Jurkat, Clone E6-1 (cell line): ENCODE data around the gene S100Z. TPM values are rescaled to one million over a fixed set of nuclear protein-coding genes. Genes with fewer than 3 reads are reported as not detected.
"Not testable (repeated sequence)": the region's sequence is repeated elsewhere in the genome, so short reads cannot be mapped to it uniquely, and the experiment has no call there.

Experiments
- DNase-seq: peaks from one replicate; pipeline ENCODE4 v3.0.0-alpha.2; 2011; ENCODE audit warnings: low read depth, low spot score
- H3K4me3 ChIP-seq: 2 replicates; pipeline ENCODE4 v1.5.1; 2011; ENCODE audit warnings: mild to moderate bottlenecking, low read length, control low read depth, moderate library complexity
- polyA plus RNA-seq: library from polyadenylated mRNA; unstranded; fragments of >200 nt; gene quantifications from one replicate; pipeline ENCODE4 v1.2.1, GENCODE V29; 2012; ENCODE audit warnings: missing spikeins; ENCODE audit not compliant: insufficient read length, insufficient read depth

The S100Z gene
- polyA plus RNA-seq, result 4.1 TPM

DNA sequence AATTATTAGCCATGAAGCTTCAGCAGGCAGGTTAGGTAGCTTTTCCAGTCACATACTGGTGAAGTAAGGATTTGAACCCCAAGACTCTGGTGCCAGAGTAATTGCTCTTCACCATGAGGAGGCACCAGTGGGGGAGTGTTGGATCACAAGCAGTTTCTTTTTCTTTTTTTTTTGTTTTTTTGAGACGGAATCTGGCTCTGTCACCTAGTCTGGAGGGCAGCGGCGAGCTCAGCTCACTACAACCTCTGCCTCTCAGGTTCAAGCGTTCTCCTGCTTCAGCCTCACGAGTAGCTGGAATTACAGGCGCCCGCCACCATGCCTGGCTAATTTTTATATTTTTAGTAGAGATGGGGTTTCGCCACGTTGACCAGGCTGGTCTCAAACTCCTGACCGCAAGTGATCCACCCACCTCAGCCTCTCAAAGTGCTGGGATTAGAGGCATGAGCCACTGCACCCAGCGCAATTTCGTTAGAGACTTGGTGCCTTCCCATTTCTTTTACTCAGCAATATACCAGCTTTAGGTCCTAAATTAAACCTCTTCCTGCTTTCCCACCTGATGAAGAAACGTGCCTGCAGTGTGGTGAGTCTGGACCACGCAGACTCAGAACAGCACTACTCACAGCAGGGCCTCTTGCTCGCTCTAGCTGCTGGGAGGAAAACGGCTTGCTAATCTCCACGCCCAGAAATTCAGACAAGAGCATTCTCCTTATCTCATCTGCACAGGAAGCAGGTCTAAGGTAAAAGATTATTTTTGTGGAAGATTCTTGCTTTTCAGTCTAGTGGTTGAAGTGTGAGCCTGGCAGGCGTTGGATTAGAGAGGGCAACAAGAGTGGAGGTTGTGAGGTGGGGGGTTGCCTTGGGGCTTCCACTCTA is at the start of gene S100Z:
S100Z (plus strand) TSS at position 596 of the 873 bp plus-strand sequence. CDS start 25,346 bp downstream, outside the sequence.
- peak within 1 kb of the TSS; percentile 42 for H3K4me3 ChIP-seq
- DNase-seq, result peak; percentile 99

DNA sequence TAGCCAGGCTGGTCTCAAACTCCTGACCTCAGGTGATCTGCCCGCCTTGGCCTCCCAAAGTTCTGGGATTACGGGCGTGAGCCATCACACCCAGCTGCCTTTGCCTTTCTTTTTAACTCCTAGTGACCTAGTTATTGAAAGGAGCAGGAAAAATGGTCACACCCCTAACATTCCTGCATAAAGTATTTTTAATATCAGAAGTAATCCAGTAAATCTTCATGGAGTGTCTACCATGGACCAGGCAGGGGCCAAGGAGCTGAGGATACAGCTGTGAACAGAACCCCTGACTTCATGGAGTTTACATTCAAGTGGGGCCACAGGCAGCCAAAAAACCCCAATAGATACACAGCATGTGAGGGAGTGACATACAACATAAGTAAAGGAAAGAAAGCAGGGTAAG is 49.2 kb upstream of the S100Z start:
- DNase-seq, result no peak
- H3K4me3 ChIP-seq, result no peak overlapping the region

DNA sequence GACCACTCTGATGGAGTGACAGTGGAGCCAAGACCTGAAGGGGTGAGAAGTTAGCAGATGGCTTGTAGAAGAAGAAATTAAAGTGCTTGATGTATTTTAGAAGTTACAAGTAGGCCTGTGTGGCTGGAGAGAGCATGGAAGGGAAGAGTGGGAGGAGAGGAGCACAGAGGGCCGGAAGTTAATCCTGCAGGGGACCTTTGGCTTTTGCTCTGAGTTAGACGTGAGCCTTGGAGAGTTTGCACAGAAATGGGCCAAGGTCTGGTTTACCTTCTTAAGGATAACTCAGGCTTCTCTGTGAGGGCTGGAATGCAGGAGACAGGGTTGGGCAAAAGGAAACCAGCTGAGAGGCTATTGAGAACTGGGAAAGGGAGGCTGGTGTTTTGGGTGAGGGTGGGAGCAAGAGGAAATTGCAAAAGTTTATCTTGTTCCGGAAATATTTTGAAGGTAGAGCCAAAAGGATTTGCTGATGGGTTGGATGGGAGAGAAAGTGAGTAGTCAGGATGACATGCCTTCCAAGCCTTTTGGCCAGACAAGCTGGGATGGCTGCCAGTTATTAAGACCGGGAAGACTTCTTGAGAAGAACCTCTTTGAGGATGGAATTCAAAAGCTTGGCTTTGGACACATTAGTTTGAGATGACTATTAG is 48.5 kb upstream of the S100Z start:
- DNase-seq, result no peak
- no peak overlapping the region for H3K4me3 ChIP-seq

DNA sequence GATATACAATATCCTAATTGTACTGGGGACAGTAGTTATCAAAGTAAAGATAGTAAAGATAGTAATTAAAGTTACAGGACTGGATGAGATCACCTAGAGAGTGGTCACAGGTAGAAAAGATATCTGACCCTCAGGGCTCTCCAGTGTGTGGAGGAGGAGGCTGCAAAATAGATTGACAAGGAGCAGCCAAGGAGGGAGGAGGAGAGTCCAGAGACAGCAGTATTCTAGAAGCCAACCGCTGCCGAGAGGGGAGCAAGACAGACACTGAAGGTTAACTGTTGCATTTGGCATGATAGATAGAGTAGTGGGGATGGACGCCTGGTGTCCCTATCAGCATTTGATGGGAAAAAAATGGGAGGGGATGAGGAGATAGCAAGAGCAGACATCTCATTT is 48.0 kb upstream of the S100Z start:
- no peak for DNase-seq
- H3K4me3 ChIP-seq, result no peak overlapping the region

DNA sequence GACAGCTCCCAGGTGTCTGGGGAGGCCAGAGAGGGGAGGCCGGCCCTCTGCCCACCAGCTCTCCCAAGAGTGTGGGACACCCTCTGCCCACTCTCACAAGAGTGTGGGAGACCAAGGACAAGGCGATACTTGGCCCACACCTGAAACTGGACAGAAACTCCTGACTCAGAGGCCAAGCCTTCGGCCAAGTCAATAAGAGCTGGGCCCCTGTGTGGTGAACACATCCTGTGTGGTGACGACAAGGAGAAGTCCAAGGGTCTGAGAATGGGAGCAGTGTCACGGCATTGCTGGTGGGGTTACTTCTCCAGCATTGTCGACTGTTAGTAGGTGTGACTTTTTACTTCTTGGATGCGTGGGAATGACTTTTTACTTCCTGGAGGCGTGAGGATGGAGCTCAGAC is 45.5 kb upstream of the S100Z start:
- no peak overlapping the region for H3K4me3 ChIP-seq
- no peak for DNase-seq

DNA sequence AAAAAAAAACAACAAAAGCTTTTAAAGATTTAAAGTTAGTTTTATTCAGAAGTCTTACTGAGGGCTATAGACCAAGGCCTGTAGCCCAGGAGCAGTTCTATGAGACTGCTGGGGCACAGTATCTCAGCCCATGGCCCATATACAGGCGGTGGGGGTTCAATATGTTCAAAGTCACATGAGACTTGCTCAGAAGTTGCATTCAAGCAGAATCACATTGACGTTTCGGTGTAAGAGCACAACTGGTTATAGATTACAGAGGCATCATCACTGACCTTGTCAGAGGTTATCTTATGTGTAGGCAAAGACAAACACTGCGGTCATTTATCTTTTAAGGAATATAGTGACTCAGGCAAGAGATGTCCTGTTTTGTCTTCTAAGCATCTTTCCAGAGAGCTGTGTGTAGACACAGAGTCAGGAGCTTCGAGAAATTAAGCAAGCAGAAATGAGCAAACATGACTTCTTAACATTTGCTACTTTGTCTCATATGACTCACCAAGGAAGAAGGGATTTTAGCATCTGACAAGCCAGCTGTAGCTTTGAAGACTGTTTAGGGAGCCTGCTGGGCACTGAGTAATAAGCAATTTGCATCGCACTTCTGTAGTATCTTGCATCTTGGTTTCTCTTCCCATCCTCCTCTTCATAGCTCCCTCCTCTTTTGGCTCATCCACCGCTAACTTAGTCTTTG is 43.9 kb upstream of the S100Z start:
- no peak overlapping the region for H3K4me3 ChIP-seq
- DNase-seq, result no peak

DNA sequence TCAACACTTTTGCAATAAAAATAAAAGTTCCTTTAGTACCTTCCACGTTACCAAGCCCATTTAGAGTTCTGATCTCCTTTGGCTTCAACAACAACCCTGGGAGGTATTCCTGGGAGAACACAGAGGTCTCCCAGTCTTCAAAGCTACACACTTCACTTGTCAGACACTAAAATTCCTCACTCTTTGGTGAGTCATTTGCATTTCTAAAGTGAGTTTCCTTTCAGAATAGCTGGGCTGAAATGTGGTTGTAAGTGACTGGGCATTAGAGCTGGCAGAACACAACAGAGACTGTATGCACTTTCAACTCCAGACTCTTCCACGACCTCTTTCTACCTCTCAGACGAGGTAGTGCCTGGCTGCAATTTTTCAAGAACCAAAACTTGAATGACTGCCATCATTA is 42.5 kb upstream of the S100Z start:
- H3K4me3 ChIP-seq, result no peak overlapping the region
- no peak for DNase-seq

DNA sequence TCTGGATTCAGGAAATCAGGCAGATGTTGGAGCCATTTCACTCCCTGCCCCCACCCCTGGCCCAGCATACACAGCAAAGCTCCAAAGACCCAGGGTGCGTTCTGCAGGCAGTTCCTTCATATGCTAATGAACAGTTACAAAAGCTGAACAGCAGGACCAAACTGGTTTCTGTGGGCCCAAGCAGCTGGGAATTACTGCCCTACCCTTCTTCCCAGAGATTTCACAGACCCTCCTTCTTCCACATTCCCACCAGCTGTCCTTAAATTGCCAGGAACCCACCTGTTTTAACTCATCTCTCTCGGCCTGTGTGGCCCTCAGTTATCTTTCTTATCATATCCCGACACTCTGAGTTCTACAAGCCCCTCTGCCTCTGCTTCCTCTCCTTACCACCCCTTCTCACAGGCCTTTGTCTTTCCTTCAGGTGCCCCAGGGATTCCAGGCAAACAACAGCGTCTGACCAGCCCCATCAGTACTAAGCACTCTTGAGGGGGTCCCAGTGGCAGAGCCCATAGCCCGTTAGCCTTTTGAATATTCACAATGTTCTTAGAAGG is 41.6 kb upstream of the S100Z start:
- no peak overlapping the region for H3K4me3 ChIP-seq
- DNase-seq, result no peak

DNA sequence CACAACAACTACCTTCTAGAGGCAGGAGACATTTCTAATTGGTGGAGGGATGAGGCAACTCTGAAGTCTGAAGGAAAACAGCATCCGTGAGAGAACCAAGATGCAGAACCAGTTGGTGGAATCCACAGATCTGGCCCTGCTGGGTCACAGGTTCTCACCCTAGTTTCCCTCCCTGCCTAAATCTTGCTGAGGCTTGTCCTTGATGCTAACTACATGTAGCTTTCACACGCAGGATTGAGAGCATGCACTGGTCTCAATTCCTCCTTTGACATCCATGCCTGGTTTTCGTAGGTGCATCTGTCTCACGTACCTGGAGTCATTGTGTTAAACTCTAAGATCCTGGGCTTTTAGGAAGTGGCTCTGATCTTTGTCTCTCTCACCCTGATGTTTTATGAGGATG is 40.7 kb upstream of the S100Z start:
- no peak overlapping the region for H3K4me3 ChIP-seq
- DNase-seq, result no peak

DNA sequence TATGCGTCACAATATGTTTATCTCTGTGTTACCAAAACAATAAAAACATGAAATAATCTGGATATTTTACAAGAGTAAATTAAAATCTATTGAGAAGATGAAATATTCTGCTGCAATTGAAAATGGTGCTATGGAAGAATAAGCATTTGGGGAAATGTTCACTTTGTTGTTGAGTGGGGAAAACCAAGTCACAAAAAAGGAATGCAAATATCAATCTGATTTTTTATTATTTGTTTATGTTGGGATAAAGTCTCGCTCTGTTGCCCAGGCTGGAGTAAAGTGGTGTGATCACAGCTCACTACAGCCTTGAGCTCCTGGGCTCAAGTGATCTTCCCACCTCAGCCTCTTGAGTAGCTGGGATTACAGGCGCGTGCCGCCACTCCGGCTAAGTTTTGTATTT is 39.6 kb upstream of the S100Z start:
- no peak for DNase-seq
- H3K4me3 ChIP-seq, result no peak overlapping the region

DNA sequence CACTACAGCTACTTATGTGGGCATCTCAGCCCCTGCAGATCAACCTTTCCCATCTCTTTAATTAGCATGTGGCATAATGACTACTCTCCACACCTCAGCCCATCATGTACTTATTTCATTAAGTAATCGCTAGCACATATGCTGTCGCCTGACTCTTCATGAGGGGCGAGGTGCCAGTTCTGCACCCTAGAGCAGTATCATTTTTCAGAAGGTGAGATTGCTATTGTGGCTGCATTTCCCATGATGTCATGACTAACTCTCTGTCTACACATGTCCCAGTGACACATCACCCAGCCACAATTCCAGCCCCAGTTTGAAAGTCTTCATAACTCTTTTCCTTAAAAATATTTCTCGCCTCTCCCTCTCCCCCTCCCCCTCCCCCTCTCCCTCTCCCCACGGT is 38.6 kb upstream of the S100Z start:
- no peak overlapping the region for H3K4me3 ChIP-seq
- DNase-seq, result no peak

DNA sequence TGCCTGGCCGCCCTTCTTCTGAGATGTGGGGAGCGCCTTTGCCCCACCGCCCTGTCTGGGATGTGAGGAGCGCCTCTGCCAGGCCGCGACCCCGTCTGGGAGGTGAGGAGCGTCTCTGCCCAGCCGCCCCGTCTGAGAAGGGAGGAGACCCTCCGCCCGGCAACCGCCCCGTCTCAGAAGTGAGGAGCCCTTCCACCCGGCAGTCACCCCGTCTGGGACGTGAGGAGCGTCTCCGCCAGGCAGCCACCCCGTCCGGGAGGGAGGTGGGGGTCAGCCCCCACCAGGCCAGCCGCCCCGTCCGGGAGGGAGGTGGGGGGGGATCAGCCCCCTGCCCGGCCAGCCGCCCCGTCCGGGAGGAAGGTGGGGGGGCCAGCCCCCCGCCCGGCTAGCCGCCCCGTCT is 37.6 kb upstream of the S100Z start:
- DNase-seq, H3K4me3 ChIP-seq: not testable (repeated sequence)

DNA sequence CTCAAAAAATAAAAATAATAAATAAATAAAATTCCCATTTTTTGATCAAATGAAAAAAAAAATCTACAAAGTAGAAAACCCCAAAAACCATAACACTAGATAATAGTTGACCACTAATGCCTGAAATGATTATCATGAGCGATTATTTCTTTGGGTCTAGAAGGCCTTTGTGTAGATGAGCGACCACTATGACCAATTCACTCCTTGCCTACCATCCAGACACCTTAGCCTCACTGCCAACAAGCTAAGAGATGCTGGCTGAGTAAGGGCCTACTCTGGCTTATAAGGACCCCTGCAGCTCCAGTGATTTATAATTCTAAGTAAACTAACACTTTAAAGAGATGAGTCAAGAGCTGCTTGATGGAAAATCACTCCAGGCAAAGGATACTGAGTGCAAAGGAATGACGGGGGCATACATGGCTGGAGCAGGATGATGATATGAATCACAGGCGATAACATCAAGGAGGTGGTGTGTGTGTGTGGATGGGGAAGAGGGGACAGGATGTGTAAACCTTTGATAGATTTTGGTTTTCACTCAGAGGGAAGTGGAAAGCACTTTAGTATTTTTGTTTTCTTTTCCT is 35.7 kb upstream of the S100Z start:
- DNase-seq, result no peak
- H3K4me3 ChIP-seq, result no peak overlapping the region

DNA sequence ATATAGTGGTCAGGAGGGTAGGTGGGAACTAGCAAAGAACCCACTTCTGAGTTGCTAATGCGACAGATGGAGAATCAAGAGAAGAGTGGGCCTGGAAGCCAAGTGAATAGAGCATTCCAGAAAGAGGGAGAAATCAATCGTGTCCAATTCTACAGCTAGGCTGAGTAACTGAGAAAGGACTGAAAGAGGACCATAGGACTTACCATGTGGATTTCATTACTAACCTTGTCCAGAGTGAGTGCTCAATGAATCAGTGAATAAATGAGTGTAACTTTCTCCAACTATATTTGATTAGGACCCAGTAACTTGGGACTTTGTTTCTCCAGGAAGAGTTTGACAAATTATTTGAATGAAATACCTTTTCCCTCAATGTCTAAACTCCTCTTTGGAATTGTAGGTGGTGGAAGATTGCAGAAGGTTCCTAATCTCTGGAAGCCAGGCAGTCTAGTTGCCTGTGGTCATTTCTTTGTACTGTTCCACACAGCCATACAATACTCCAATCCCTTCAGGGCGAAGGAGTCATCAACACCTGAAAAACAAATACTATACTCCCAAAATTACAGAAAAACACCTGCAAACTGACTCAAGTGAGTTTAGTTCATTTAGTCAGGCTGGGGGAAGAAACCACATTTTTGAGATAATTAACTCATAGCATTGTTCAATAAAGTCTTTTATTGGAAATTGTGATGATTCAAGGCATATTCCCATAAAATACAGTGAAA is 33.5 kb upstream of the S100Z start:
- DNase-seq, result no peak
- no peak overlapping the region for H3K4me3 ChIP-seq

DNA sequence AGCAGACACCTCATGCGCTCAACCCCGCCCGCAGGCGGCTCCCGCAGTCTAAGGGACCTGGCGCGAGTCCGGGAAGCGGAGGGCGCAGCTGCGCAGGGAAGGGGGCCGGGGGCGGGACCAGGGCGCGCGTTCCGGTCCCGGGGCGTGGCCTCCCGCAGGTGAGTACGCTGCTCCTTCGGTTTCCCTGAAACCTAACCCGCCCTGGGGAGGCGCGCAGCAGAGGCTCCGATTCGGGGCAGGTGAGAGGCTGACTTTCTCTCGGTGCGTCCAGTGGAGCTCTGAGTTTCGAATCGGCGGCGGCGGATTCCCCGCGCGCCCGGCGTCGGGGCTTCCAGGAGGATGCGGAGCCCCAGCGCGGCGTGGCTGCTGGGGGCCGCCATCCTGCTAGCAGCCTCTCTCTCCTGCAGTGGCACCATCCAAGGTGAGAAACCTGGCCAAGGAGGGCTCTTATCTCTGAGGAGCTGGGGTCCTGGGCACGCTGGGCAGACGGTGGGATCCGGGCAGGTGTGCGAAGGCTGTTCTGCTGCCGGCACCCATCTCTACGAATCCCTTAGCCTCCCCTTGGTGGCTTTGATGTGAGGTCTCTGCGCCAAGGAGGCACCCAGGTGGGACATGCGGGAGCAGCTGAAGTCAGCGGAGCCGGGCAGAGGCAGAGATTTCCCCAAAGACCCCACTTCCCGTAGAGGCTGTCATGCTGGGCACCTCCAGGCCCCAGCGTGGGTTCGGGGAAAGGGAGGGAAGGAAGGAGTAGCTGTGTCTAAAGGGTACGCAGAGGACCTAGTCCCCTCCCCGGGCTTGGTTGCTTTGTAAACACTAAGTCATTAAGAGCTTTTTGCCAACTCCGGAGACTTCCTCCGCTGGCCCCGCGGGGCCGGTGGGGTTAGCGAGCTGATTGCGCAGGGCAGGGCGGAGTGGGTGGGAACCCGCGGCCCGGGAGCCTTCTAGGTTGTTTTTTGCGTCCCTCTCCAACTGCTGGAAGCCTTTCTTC is 30.7 kb upstream of the S100Z start, which contains the start of gene F2RL1:
F2RL1 (plus strand) TSS at position 187 of the 988 bp plus-strand sequence; CDS start at position 340, 153 bp downstream.
- DNase-seq, result peak; percentile 10
- peak within 1 kb of the TSS; percentile 61 for H3K4me3 ChIP-seq

DNA sequence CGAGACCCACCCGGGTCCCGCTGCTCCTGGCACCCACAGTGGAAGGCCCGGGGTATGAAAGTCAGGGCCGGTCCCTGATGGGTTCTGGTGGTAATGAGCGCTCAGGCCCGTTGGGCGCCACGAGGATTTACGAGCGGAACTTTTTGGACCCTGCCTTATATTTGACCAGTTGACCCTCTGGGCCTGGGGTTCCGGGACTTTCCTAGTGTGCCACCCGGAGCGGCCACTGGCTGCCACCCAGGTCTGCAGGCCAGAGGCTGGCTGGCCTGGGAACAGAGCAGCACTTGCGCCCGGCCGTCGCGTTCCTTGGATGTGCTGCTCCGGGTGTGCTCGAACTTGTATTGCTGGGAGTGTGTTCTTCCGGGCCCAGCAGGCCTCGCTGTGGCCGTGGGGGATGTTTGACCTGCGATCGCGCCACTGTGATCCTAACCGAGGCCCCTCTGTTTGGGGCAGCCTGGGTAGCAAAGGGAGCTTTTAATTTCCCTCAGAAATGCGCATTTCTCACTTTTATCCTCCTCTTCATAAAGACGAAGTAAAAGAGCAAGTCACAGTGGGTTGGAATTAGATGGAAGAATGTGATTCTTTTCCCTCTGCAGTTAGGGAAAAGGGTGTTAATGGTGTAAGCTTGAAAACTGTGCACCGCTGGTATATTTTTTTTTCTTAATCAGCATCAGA is 29.8 kb upstream of the S100Z start:
- H3K4me3 ChIP-seq, result no peak overlapping the region
- no peak for DNase-seq

DNA sequence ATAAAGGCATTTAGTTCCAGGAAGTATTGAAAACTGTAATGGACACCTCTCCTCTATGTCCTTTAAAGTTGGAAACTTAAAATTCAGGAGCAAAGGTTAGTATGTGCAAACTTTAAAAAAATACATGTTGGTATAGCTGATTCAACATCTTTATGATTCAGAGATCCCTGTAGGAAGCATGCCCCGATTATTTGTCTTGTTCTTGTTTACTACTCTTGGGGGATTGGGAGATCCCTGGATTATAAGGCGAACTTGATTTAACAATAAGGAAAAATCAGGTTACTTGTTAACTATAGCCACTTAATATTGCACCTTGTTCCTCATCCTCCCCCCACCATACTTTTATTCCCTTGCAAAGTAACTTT is 29.3 kb upstream of the S100Z start:
- no peak for DNase-seq
- no peak overlapping the region for H3K4me3 ChIP-seq
